Measurements from ENCODE around the gene TUBA8.

TUBA8 gene

GRCh38 chr22:18085188-18085587 is 25.4 kb upstream of the TUBA8 start:
- TF ChIP-seq, protein P1, sequence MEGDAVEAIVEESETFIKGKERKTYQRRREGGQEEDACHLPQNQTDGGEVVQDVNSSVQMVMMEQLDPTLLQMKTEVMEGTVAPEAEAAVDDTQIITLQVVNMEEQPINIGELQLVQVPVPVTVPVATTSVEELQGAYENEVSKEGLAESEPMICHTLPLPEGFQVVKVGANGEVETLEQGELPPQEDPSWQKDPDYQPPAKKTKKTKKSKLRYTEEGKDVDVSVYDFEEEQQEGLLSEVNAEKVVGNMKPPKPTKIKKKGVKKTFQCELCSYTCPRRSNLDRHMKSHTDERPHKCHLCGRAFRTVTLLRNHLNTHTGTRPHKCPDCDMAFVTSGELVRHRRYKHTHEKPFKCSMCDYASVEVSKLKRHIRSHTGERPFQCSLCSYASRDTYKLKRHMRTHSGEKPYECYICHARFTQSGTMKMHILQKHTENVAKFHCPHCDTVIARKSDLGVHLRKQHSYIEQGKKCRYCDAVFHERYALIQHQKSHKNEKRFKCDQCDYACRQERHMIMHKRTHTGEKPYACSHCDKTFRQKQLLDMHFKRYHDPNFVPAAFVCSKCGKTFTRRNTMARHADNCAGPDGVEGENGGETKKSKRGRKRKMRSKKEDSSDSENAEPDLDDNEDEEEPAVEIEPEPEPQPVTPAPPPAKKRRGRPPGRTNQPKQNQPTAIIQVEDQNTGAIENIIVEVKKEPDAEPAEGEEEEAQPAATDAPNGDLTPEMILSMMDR (IDR thresholded peaks at IDR 0.05; ENCODE audit: control insufficient read depth, insufficient read depth, low read depth, low read length, missing control alignments), result no peak
- DNase-seq (ENCODE audit: low read depth), result no peak

GRCh38 chr22:18087350-18087855 is 23.2 kb upstream of the TUBA8 start:
- H3K4me3 ChIP-seq (ENCODE audit: control insufficient read depth, low read depth, low read length), result no peak overlapping the region
- DNase-seq (ENCODE audit: low read depth), result no peak
- TF ChIP-seq, protein P1 (IDR thresholded peaks at IDR 0.05; ENCODE audit: control insufficient read depth, insufficient read depth, low read depth, low read length, missing control alignments), result no peak

More at GRCh38 chr22:18085188-18085587, 25.4 kb upstream of the TUBA8 start:
- H3K4me3 ChIP-seq (ENCODE audit: control insufficient read depth, low read depth, low read length), result no peak overlapping the region

DNA sequence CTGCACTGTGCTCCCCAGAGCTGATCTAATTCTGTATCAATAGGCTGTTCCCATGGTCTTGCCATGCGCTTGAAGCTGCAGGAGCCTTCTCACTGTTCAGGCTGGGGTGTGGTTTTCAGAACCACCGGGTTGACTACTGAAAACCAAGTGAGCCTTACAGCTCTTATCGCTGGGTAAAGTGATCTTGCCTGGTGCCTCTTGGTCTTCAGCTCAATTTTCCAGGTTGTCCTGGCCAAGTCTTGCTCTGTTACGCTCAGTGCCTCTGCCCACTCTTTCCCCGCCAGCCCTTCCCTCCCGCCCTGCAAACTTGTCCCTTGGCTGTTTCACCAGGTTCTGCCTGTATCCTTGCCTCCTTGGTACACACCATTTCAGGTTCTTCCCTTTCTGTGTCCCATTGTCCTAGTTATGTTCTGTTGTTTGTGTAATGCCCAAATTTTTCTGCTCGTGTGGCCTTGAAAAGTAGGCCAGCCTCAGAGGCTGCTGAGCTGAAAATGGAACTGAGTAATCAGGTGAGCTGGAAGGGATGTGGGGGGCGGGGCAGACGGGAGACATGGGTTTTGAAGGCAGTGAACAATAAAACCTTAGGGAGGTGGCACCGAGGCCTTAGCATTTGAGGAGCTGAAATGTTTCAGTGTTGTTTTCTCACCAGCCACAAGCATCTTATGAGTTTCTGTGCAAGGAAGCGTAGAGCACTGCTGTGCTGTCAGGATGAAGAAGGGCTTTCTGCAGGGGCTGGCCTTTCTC is 21.6 kb upstream of the TUBA8 start:
- H3K4me3 ChIP-seq (ENCODE audit: control insufficient read depth, low read depth, low read length), result no peak overlapping the region
- TF ChIP-seq, protein P1 (IDR thresholded peaks at IDR 0.05; ENCODE audit: control insufficient read depth, insufficient read depth, low read depth, low read length, missing control alignments), result no peak
- no peak for DNase-seq (ENCODE audit: low read depth)

DNA sequence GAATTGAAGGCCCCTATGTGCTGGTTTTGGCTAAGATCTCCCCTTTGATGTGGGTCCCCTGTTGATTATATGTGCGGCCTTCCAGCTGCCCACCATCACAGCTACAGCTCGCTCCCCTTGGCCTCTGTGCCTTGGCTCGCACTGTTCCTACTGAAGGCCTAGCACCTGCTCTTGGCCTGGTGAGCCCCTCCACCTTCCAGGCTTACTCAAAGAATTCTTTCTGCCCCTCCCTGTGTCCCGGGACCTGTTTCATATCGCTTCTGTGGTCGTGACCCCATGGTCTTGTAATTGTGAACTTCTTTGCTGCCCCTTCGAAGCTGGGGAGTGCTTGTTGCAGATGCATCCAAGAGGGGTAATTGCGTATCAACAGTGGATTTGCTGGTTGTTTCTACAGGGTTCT is 20.3 kb upstream of the TUBA8 start:
- DNase-seq (ENCODE audit: low read depth), result no peak
- H3K4me3 ChIP-seq (ENCODE audit: control insufficient read depth, low read depth, low read length), result no peak overlapping the region
- TF ChIP-seq, protein P1 (IDR thresholded peaks at IDR 0.05; ENCODE audit: control insufficient read depth, insufficient read depth, low read depth, low read length, missing control alignments), result no peak

DNA sequence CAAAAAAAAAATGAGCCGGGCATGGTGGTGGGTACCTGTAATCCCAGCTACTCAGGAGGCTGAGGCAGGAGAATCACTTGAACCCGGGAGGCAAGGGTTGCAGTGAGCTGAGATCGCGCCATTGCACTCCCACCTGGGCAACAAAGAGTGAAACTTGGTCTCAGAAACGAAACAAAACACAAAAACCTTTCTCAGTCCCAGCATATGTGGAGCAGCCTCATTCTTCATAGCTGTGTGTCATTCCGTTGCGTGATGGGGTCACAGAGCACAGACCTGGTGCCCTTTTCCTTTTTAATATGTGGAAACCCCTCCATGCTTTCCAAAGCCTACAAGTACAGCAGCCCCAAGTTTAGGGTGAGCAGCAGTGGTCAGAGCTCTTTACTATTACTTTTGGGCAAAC is 19.1 kb upstream of the TUBA8 start:
- TF ChIP-seq, protein P1 (IDR thresholded peaks at IDR 0.05; ENCODE audit: control insufficient read depth, insufficient read depth, low read depth, low read length, missing control alignments), result no peak
- no peak for DNase-seq (ENCODE audit: low read depth)
- H3K4me3 ChIP-seq (ENCODE audit: control insufficient read depth, low read depth, low read length), result no peak overlapping the region

- no peak for DNase-seq (ENCODE audit: low read depth)
- no peak overlapping the region for H3K4me3 ChIP-seq (ENCODE audit: control insufficient read depth, low read depth, low read length)
- TF ChIP-seq, protein P1 (IDR thresholded peaks at IDR 0.05; ENCODE audit: control insufficient read depth, insufficient read depth, low read depth, low read length, missing control alignments), result no peak
Measured at GRCh38 chr22:18091916-18092526, 18.6 kb upstream of the TUBA8 start.
